Parathyroid adenoma (tissue), 2 donors: ENCODE results near the gene CLEC16A.

Source experiments
- H2AFZ ChIP-seq: fragments of 300-600 bp; sonication (generic); one replicate; pipeline ENCODE4 v1.7.0; 2017; ENCODE audit warnings: antibody characterized with exemption, mild to moderate bottlenecking
- H3K27ac ChIP-seq: fragments of 300-600 bp; sonication (generic); one replicate; pipeline ENCODE4 v1.7.0; 2017
- H3K27me3 ChIP-seq: fragments of 300-600 bp; sonication (generic); one replicate; pipeline ENCODE4 v1.7.0; 2017; ENCODE audit warnings: low read length; ENCODE audit not compliant: control insufficient read depth, insufficient read depth
- H3K36me3 ChIP-seq: fragments of 300-600 bp; sonication (generic); one replicate; pipeline ENCODE4 v1.7.0; 2017; ENCODE audit warnings: low read length; ENCODE audit not compliant: control insufficient read depth, insufficient read depth
- H3K4me1 ChIP-seq: fragments of 300-600 bp; sonication (generic); one replicate; pipeline ENCODE4 v1.7.0; 2017; ENCODE audit warnings: control low read depth
- H3K4me2 ChIP-seq: fragments of 300-600 bp; sonication (generic); one replicate; pipeline ENCODE4 v1.7.0; 2017; ENCODE audit warnings: low read length
- H3K4me3 ChIP-seq: fragments of 300-600 bp; sonication (generic); one replicate; pipeline ENCODE4 v1.7.0; 2017; ENCODE audit warnings: low read depth, low read length
- H3K79me2 ChIP-seq: fragments of 300-600 bp; sonication (generic); one replicate; pipeline ENCODE4 v1.7.0; 2017; ENCODE audit warnings: control low read depth
- H3K9ac ChIP-seq: fragments of 300-600 bp; sonication (generic); one replicate; pipeline ENCODE4 v1.7.0; 2017; ENCODE audit warnings: mild to moderate bottlenecking
- H3K9me3 ChIP-seq: fragments of 300-600 bp; sonication (generic); one replicate; pipeline ENCODE4 v1.7.0; 2017; ENCODE audit warnings: low read length; ENCODE audit not compliant: control insufficient read depth
- TF ChIP-seq, protein P1 (sequence below): fragments of 300-600 bp; sonication (generic); IDR thresholded peaks from one replicate; pipeline ENCODE4 v1.7.0; 2017; ENCODE audit warnings: antibody characterized with exemption, mild to moderate bottlenecking
- donor health status: primary hyperparathyroidism.

The CLEC16A gene

DNA sequence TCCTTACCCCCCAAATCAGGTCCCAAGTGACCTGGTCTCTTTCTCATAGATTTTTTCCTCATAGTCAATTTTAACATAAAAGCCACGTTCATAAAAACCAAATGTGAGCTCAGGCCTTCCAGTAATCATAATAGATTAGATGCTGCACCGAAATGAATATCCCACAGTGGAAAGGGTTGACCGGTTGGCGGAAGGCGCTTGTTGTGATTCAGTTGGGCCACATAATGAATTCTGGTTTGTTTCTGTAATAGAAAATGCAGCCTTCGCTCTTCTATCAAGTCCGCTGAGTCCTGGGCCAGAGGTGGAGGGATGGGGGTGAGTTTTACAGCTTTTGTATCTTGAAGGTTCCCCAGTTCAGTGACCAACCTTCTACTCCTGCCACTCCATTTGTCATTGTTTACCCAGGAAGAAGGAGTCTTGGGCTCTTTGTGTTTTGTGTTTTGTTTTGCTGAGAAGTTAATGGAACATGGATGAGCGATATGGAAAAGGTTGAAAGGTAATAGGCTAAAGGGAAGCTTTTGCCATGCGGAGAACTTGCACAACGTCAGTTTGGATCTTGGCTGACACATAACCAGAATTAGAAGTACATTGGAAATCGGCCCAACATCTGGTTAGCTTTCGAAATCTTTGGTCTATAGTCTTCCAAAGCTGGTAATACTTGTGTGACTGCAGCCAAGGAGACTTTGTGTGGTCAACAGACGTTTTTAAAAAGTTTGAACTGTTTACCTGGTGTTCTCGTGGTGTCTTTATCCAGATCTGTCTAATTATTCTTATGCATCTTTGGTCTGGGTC, 89.5 kb downstream of the CLEC16A start:
- Histone ChIP-seq H3K9me3 (no peaks in the 10 kb centered on the region), H3K9ac (no peak overlapping the region), H2AFZ (no peak overlapping the region), H3K36me3 (no peaks in the 10 kb centered on the region), H3K4me1 (no peaks in the 10 kb centered on the region), H3K27ac (no peak overlapping the region), H3K79me2 (no peaks in the 10 kb centered on the region), H3K4me3 (no peak overlapping the region), H3K27me3 (no peaks in the 10 kb centered on the region), H3K4me2 (no peak overlapping the region)
- TF ChIP-seq, protein P1, sequence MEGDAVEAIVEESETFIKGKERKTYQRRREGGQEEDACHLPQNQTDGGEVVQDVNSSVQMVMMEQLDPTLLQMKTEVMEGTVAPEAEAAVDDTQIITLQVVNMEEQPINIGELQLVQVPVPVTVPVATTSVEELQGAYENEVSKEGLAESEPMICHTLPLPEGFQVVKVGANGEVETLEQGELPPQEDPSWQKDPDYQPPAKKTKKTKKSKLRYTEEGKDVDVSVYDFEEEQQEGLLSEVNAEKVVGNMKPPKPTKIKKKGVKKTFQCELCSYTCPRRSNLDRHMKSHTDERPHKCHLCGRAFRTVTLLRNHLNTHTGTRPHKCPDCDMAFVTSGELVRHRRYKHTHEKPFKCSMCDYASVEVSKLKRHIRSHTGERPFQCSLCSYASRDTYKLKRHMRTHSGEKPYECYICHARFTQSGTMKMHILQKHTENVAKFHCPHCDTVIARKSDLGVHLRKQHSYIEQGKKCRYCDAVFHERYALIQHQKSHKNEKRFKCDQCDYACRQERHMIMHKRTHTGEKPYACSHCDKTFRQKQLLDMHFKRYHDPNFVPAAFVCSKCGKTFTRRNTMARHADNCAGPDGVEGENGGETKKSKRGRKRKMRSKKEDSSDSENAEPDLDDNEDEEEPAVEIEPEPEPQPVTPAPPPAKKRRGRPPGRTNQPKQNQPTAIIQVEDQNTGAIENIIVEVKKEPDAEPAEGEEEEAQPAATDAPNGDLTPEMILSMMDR: no peak

DNA sequence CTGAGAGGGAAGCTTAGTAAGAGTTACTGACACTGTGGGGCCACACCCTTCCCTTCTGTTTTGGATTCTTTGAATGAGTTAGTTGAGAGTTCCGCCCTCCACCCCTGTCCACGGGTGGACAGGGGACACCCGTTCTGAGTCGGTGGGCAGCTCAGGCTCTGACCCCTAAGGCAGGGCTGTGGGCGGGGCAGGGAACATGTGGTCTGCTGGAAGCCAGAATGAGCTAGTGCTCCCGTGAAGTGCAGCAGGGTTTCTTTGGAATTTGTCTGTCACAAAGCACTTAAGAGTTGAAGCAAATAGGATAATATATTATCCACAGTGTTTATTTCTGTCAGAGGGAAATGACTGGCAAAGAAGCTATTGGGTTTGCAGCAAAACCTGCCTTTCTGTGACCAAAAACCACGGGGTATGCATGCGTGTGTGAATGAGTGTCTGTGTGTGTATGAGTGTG, 90.1 kb downstream of the CLEC16A start:
- no peaks in the 10 kb centered on the region for H3K4me1 ChIP-seq
- no peak overlapping the region for H3K9ac ChIP-seq
- no peak overlapping the region for H3K27ac ChIP-seq
- H3K4me3 ChIP-seq: no peak overlapping the region
- H3K4me2 ChIP-seq: no peak overlapping the region
- no peak overlapping the region for H2AFZ ChIP-seq
- H3K36me3 ChIP-seq: no peaks in the 10 kb centered on the region
- H3K27me3 ChIP-seq: no peaks in the 10 kb centered on the region
- no peaks in the 10 kb centered on the region for H3K79me2 ChIP-seq
- TF ChIP-seq, protein P1: no peak
- no peaks in the 10 kb centered on the region for H3K9me3 ChIP-seq

DNA sequence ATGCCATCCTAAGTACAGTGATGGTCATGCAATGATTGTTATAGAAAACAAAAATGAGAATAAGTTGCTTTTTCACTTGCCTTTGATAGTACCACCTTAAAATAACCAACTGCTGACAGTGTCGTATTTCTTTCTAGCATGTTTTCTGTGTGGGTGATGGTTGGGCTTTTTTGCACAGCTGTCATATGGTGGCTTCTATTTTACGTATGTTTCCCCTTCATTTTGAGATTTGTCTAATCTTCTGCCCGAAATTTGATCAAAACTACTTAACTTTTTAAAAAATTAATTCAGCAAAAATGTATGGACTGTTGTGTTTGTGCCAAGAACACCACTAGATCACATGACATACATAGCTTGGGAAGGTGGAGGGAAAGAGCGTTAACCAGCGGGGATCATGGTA, 90.7 kb downstream of the CLEC16A start:
- Histone ChIP-seq H3K4me1 (no peaks in the 10 kb centered on the region), H2AFZ (no peak overlapping the region), H3K9ac (no peak overlapping the region), H3K27ac (no peak overlapping the region), H3K4me3 (no peak overlapping the region), H3K79me2 (no peaks in the 10 kb centered on the region), H3K36me3 (no peaks in the 10 kb centered on the region), H3K4me2 (no peak overlapping the region), H3K27me3 (no peaks in the 10 kb centered on the region), H3K9me3 (no peaks in the 10 kb centered on the region)
- TF ChIP-seq, protein P1: no peak

DNA sequence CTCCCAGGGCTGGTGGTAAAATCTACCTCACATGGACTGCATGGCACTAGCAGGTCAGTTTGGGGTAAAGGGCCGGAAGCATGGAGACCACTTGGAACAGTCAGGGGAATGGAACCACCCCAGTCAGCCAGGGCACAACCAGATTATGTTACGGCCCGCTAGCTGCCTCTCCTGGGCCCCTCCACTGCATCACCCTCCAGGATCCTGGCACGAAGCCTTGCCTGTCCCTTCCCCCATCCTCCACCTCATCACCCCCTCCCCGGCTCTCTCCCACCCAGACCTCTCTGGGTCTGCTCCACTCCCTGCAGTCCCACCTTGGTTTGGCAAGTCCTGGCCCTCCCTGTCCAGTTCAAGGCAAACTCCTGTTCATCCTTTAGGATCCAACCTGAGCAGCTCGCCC, 91.7 kb downstream of the CLEC16A start:
- Histone ChIP-seq H3K36me3 (no peaks in the 10 kb centered on the region), H3K4me1 (no peaks in the 10 kb centered on the region)

More for the DNA sequence above, 91.7 kb downstream of the CLEC16A start:
- Histone ChIP-seq H3K27me3 (no peaks in the 10 kb centered on the region), H3K27ac (no peak overlapping the region), H3K9me3 (no peaks in the 10 kb centered on the region), H2AFZ (no peak overlapping the region), H3K4me3 (no peak overlapping the region), H3K4me2 (no peak overlapping the region), H3K9ac (no peak overlapping the region), H3K79me2 (no peaks in the 10 kb centered on the region)
- TF ChIP-seq, protein P1: no peak
